Retinal pigment epithelial cell (primary cell): Measurements from ENCODE around the gene LRRTM4.

Experiments used
- DNase-seq: peaks from one replicate; pipeline ENCODE4 v3.0.0-alpha.2; 2010; ENCODE audit warnings: low read depth
- H3K4me3 ChIP-seq: 2 replicates; pipeline ENCODE4 v1.5.1; 2011; ENCODE audit warnings: mild to moderate bottlenecking, low read length, control low read depth, moderate library complexity
- TF ChIP-seq, protein P1 (sequence below): conservative IDR thresholded peaks from 2 replicates; pipeline ENCODE4 v1.5.1; 2011; ENCODE audit warnings: low read depth, low read length, control low read depth, inconsistent platforms

Gene LRRTM4

DNA sequence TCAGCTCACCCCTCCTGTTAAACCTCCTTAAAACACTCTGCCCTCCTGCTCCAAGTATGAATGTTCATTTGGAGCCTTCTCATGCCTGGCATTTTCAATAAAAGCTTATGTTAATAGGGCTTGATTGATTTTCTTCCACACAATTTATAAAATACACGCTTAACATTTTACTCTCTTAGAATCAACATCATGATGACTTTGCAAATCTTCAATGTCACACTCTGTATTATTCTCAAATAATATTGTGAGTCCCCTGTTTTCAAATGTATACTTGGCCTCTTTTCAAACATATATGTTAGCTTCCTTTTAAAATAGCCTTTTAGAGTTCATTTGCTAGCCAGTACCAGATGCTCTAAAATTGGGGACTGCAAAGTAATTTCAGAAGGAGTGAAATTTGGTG is 520.3 kb downstream of the LRRTM4 start:
- no peak for DNase-seq
- TF ChIP-seq, protein P1, sequence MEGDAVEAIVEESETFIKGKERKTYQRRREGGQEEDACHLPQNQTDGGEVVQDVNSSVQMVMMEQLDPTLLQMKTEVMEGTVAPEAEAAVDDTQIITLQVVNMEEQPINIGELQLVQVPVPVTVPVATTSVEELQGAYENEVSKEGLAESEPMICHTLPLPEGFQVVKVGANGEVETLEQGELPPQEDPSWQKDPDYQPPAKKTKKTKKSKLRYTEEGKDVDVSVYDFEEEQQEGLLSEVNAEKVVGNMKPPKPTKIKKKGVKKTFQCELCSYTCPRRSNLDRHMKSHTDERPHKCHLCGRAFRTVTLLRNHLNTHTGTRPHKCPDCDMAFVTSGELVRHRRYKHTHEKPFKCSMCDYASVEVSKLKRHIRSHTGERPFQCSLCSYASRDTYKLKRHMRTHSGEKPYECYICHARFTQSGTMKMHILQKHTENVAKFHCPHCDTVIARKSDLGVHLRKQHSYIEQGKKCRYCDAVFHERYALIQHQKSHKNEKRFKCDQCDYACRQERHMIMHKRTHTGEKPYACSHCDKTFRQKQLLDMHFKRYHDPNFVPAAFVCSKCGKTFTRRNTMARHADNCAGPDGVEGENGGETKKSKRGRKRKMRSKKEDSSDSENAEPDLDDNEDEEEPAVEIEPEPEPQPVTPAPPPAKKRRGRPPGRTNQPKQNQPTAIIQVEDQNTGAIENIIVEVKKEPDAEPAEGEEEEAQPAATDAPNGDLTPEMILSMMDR = no peak

DNA sequence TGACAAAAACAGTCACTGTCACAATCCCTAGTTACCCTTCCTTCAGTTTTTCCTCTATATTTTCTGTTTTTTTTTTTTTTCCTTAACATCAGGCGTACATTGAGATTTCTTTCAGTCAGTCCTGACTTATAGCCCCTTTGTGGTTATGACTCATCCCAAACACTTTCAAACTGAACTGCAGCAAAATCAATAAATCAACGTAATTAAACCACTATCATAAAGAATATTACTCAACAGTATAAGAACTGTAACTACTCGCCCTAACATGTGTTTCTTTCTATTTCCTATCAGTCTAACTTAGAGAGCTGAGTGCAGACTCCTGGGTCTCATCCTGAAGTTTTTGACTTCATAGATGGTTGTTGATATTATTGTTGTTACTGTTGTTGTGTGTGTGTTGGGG is 523.5 kb downstream of the LRRTM4 start:
- TF ChIP-seq, protein P1 = no peak
- no peak for DNase-seq
- H3K4me3 ChIP-seq = no peak overlapping the region

More for the DNA sequence above, 520.3 kb downstream of the LRRTM4 start:
- no peak overlapping the region for H3K4me3 ChIP-seq

DNA sequence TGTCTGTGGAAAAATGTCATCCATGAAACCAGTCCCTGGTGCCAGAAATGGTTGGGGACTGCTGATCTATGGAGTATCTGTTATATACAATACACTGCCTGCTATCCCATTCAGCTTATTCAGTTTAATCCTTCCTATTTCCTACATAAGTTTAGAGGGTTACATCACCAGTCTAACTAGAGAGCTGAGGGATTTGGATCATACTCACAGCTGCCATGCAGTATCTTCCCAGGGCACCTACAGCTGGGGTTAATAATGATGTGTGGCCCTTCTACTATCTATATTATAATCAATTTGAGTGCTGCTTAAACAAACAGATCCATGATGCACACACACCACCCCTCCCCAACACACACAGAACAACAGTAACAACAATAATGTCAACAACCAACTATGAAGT is 524.0 kb downstream of the LRRTM4 start:
- no peak for DNase-seq
- H3K4me3 ChIP-seq = no peak overlapping the region
- TF ChIP-seq, protein P1 = no peak

DNA sequence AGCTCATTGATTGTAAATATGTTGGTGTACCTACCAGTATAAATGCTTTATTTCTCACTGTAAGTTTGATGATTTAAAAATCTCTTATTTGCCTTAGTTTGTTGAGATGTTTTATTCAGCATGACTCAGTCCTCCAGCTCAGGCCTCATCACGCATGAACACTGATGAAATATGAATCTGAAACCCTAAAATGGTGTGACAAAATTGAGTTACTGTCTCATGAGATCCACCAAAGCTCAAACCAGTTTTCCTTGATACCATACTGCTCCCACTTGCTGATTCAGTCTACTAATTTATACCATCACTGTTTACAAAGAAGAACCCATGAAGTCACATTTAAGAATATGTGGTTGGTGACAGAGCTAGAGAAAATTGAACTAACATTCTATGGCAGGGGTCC is 524.9 kb downstream of the LRRTM4 start:
- H3K4me3 ChIP-seq = no peak overlapping the region

DNA sequence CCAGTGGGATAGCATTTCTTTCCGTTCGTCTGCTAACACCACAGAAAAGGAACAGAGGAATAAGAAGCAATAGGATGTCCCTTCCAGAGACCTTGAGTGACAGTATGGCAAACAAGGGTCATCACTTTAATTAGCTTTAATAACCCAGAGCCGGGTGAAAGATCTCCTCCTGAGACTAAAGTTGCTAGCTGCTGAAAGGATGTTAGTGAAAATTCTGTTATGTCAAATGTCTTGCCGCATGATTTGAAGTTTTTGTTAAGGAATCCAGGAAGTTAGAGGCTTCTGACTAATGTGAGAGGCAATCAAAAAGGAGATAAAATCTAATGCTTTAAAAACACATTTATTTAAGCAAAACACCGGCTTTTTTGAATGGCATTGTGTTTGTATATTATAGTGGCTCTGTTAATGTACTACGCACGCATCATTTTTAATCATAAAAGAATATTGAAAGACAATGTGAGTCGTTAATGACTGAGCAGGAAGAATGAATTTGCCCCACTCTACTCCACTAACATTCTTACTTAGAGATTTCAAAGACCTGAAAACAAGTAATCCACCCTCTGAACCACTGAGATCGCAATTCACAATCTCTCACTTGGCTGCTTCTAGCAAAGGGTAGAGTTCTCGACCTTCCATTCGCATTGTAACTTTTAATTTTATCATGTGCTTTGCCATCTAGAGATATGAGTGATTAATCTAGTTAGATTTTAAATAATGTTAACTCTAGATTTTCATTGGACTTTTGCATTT is 536.6 kb downstream of the LRRTM4 start:
- no peak for DNase-seq
- H3K4me3 ChIP-seq = no peak overlapping the region
- TF ChIP-seq, protein P1 = no peak

More for the DNA sequence above, 524.9 kb downstream of the LRRTM4 start:
- DNase-seq = no peak
- TF ChIP-seq, protein P1 = no peak

DNA sequence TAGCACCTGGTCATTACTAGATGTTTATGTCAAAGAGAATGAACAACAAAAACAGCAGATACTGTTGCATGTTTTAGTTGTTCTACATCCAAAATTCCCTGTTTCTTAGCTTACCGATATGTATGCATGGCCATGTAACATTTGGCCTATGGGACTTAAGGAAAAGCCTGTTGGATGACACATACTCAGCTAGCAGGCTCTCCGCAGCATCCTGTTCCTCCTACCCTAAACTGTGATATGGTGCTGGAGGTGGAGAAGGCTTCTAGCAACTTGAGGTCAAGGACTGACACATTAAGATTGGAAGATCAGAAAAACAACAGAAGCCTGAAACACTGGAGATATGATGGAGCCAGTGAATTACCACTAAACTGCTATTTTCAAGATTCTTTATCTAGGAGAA is 537.8 kb downstream of the LRRTM4 start:
- TF ChIP-seq, protein P1 = no peak
- no peak for DNase-seq
- H3K4me3 ChIP-seq = no peak overlapping the region
